ELF-1 (cell line): ENCODE results near the gene EYS.

Experiments
- DNase-seq: peaks from one replicate; pipeline ENCODE4 v3.0.0-alpha.2; 2016; ENCODE audit warnings: low read depth, low spot score

Gene EYS

GRCh38 chr6:63677282-63677681, 2029.7 kb downstream of the EYS start:
- no peak for DNase-seq

GRCh38 chr6:63676412-63677114, 2030.5 kb downstream of the EYS start:
- DNase-seq = no peak

GRCh38 chr6:63675138-63675537, 2031.9 kb downstream of the EYS start:
- no peak for DNase-seq

- DNase-seq = no peak
Measured at GRCh38 chr6:63674635-63675034, 2032.4 kb downstream of the EYS start.

GRCh38 chr6:63673692-63674091, 2033.3 kb downstream of the EYS start:
- DNase-seq = no peak

- no peak for DNase-seq
Measured at GRCh38 chr6:63672582-63673129, 2034.4 kb downstream of the EYS start.

GRCh38 chr6:63671098-63671754, 2035.8 kb downstream of the EYS start:
- no peak for DNase-seq
